Ishikawa (cell line): ENCODE measurements around the gene TNFRSF1B.

Experiments used
- CEBPB ChIP-seq: IDR thresholded peaks from 2 replicates; pipeline ENCODE4 v1.6.1; 2012
- CREB1 ChIP-seq: IDR thresholded peaks from 2 replicates; pipeline ENCODE4 v1.6.1; 2012; ENCODE audit warnings: low read depth
- EGR1 ChIP-seq: IDR thresholded peaks from 2 replicates; pipeline ENCODE4 v1.6.1; 2012
- EP300 ChIP-seq: IDR thresholded peaks from 2 replicates; pipeline ENCODE4 v1.6.1; 2012; ENCODE audit warnings: borderline replicate concordance
- FOXM1 ChIP-seq: IDR thresholded peaks from 2 replicates; pipeline ENCODE4 v1.6.1; 2012; ENCODE audit warnings: low read depth, borderline replicate concordance
- NFIC ChIP-seq: IDR thresholded peaks from 2 replicates; pipeline ENCODE4 v1.6.1; 2012
- RAD21 ChIP-seq: IDR thresholded peaks from 2 replicates; pipeline ENCODE4 v1.6.1; 2012; ENCODE audit warnings: low read depth
- TAF1 ChIP-seq: IDR thresholded peaks from 2 replicates; pipeline ENCODE4 v1.6.1; 2012; ENCODE audit warnings: low read depth, mild to moderate bottlenecking
- TCF12 ChIP-seq: IDR thresholded peaks from 2 replicates; pipeline ENCODE4 v1.6.1; 2012; ENCODE audit warnings: low read depth
- TEAD4 ChIP-seq: IDR thresholded peaks from 2 replicates; pipeline ENCODE4 v1.6.1; 2012
- YY1 ChIP-seq: IDR thresholded peaks from 2 replicates; pipeline ENCODE4 v1.6.1; 2012; ENCODE audit warnings: low read depth
- ZBTB7A ChIP-seq: IDR thresholded peaks from 2 replicates; pipeline ENCODE4 v1.6.1; 2012; ENCODE audit warnings: low read depth
- TF ChIP-seq, protein P1 (sequence below): IDR thresholded peaks from 2 replicates; pipeline ENCODE4 v1.6.1; 2012; ENCODE audit warnings: low read depth, mild to moderate bottlenecking
- TF ChIP-seq, protein P2 (sequence below): IDR thresholded peaks from 2 replicates; pipeline ENCODE4 v1.6.1; 2012
- TF ChIP-seq, protein P3 (sequence below): IDR thresholded peaks from 2 replicates; pipeline ENCODE4 v1.6.1; 2012

Gene TNFRSF1B

DNA sequence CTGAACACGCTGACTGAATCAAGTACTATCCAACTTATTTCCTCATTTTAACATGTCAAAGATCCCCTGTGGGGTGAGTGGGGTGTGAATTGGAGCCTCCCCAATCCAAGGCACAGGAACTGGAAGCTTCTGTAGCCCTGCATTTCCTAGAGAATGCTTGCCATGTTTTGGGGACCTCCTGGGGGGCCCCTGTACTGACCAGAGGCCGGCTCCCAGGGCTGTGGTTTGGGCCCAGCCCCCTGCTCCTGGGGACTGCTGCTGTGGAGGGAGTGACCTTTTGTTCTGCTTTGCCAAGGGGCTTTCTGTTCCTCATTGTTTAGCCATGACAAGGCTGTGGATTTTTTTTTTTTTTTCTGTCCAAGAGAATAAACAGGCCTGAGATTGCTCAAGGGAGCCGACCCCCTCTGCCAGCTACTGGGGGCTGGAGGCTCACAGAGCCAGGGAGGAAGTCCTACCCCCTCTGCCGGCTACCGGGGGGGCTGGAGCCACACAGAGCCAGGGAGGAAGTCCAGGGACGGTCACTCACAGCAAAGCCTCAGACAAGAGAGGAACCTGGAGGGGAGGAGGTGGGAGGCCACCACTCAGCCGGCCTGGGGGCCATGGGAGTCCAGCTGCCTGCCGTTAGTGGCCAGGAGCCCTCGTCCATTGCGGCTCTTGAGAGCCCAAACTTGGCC lies 17.4 kb downstream of the TNFRSF1B start:
- TF ChIP-seq, protein P1, sequence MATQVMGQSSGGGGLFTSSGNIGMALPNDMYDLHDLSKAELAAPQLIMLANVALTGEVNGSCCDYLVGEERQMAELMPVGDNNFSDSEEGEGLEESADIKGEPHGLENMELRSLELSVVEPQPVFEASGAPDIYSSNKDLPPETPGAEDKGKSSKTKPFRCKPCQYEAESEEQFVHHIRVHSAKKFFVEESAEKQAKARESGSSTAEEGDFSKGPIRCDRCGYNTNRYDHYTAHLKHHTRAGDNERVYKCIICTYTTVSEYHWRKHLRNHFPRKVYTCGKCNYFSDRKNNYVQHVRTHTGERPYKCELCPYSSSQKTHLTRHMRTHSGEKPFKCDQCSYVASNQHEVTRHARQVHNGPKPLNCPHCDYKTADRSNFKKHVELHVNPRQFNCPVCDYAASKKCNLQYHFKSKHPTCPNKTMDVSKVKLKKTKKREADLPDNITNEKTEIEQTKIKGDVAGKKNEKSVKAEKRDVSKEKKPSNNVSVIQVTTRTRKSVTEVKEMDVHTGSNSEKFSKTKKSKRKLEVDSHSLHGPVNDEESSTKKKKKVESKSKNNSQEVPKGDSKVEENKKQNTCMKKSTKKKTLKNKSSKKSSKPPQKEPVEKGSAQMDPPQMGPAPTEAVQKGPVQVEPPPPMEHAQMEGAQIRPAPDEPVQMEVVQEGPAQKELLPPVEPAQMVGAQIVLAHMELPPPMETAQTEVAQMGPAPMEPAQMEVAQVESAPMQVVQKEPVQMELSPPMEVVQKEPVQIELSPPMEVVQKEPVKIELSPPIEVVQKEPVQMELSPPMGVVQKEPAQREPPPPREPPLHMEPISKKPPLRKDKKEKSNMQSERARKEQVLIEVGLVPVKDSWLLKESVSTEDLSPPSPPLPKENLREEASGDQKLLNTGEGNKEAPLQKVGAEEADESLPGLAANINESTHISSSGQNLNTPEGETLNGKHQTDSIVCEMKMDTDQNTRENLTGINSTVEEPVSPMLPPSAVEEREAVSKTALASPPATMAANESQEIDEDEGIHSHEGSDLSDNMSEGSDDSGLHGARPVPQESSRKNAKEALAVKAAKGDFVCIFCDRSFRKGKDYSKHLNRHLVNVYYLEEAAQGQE, result no peak
- TF ChIP-seq ZBTB7A, result 0 out of 2 replicates have a peak, but pooled peaks have one; percentile 26

DNA sequence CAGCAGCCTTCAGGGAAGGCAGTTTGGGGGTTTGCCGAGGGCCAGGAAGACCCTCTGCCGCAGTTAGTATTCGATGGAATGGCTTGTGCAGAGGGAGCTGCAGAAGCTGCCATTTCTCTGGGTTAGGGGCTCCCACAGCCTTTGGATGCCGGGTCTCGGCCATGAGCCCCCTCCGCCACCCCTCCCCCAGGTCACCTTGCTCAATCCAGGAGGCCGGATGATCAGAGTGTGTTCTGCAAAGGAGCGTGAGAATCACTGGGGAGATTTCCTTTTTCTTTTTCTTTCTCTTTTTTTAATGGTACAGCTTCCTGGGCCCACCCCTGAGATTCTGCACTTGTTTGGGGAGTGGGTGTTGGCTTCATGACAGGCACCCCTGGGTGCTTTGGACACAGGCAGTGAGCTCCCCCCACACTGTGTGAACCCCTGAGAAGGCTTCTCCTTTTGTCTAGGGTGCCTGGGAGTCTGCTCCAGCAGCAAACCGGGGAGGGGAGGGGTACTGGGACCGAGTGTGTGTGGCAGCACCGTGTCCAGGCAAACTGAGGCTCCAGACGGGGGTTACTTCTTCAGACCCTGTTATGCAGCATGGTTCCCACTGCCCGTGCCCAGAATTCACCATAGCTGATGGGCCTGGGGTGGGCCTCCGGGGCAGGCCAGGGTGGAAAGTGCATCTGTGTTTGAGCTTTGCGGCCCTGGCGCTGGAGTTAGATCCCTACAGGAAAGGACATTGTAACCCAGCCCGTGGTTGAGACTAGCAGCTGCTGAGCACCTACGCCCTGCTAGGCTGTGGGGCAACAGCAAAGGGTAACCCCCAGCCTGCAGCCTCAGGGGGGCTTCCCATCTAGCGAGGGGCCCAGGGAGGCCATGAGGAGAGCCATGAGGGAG lies 18.5 kb downstream of the TNFRSF1B start:
- TF ChIP-seq EP300 (no peak), CEBPB (no peak), FOXM1 (no peak), RAD21 (no peak), ZBTB7A (no peak), NFIC (no peak), TCF12 (no peak), CREB1 (no peak), TEAD4 (no peak), YY1 (no peak), TAF1 (no peak), EGR1 (no peak)
- TF ChIP-seq, protein P2, sequence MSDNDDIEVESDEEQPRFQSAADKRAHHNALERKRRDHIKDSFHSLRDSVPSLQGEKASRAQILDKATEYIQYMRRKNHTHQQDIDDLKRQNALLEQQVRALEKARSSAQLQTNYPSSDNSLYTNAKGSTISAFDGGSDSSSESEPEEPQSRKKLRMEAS, result no peak
- TF ChIP-seq, protein P1, result no peak
- TF ChIP-seq, protein P3, sequence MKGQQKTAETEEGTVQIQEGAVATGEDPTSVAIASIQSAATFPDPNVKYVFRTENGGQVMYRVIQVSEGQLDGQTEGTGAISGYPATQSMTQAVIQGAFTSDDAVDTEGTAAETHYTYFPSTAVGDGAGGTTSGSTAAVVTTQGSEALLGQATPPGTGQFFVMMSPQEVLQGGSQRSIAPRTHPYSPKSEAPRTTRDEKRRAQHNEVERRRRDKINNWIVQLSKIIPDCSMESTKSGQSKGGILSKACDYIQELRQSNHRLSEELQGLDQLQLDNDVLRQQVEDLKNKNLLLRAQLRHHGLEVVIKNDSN, result no peak

DNA sequence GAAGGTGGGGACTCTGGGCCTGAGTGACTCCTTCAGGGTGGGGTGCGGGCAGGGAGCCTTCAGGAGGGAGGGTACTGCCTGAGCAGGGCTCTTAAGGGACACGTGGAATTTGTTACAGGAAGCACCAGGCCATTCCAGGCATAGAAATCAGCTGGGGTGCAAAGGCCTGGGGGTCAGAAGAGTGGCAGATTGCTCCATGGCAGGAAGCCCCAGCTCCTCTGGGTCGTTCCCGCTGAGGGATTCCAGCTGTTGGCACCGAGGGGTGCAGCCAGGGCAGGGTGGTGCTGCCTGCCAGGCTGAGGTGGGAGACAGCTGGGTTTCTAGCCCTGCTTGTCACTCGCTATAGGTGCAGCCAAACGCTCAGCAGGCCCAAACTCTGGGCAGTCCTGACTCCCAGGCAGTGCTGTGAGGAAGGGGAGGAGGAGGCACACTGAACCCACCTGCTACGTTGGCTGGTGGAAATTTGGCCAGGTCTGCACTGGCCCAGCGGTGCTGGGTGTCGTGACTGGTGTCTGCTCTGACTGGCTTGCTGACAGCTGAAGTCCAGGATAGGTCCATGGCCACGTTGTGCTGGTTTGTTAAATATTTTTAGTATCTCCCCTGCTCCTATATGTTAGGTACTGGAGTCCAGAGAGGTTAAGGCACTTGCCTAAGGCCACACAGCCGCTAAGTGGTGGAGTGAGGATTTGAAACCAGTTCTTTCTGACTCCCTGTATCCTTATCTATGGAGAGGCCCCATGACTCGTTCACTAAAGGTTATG lies 19.3 kb downstream of the TNFRSF1B start:
- no peak for TF ChIP-seq CREB1
- no peak for TF ChIP-seq EGR1
- TF ChIP-seq TCF12, result no peak
- TF ChIP-seq, protein P2, result no peak

DNA sequence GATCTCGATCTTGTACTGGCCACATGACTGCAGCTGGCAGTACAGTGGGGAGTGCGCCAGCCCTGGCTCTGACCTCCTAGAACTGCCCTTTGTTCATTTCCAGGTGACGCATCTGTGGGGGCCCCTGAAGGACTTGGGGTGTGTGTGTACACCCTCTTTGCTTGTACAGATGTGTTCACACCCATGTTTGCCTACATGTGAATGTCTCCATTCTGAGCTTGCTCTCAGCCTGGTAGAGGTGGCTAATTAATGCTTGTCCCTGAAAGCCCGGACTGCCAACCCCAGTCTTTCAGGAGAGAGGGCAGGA lies 19.8 kb downstream of the TNFRSF1B start:
- no peak for TF ChIP-seq NFIC
- TF ChIP-seq FOXM1, result no peak
- TF ChIP-seq CEBPB, result no peak
- TF ChIP-seq EP300, result no peak
- no peak for TF ChIP-seq CREB1
- TF ChIP-seq TCF12, result no peak
- TF ChIP-seq TEAD4, result no peak
- TF ChIP-seq TAF1, result no peak
- TF ChIP-seq, protein P3, result no peak
- TF ChIP-seq EGR1, result no peak
- TF ChIP-seq RAD21, result no peak
- TF ChIP-seq ZBTB7A, result no peak

DNA sequence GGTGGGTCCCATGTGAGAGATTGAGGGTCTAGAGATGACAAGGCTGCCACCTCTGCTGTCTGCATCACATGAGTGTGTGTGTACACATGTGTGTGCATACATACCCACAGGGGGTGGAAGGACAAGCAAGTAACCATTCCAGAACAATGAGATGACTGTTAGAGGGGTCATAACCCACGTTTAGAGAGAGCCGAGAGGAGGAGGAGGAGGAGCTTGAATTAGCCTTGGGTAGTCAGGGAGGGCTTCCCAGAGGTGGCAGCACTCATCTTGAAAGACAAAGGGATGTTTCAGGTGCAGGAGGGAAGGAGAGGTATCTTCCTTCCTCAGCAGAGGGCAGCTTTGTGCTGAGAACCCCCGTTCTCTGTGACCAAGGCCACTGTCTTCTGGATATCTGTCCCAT lies 21.3 kb downstream of the TNFRSF1B start:
- TF ChIP-seq CREB1 (no peak), NFIC (no peak), CEBPB (no peak), EP300 (no peak), TEAD4 (no peak), TCF12 (no peak), YY1 (no peak), RAD21 (no peak), TAF1 (no peak), FOXM1 (no peak), EGR1 (no peak), ZBTB7A (no peak)
- TF ChIP-seq, protein P3, result no peak
- TF ChIP-seq, protein P1, result no peak
- TF ChIP-seq, protein P2, result no peak
